NK-92 (cell line): ENCODE results near the gene NPEPL1.

Source experiments
- DNase-seq: peaks from one replicate; lab custom pipeline; 2025; ENCODE audit not compliant: unreplicated experiment; lab: John Stamatoyannopoulos, UW

The NPEPL1 gene

GRCh38 chr20:58700121-58700821, 7.7 kb downstream of the NPEPL1 start:
- DNase-seq, result no peak

GRCh38 chr20:58700823-58701222, 8.2 kb downstream of the NPEPL1 start:
- DNase-seq, result no peak

GRCh38 chr20:58701431-58702160, 9.0 kb downstream of the NPEPL1 start:
- DNase-seq, result no peak

- no peak for DNase-seq
Measured at GRCh38 chr20:58702161-58702510, 9.5 kb downstream of the NPEPL1 start.

GRCh38 chr20:58702859-58703648, 10.5 kb downstream of the NPEPL1 start:
- DNase-seq, result no peak

- no peak for DNase-seq
Measured at GRCh38 chr20:58703765-58704371, 11.3 kb downstream of the NPEPL1 start.

- no peak for DNase-seq
Measured at GRCh38 chr20:58705208-58705926, 12.8 kb downstream of the NPEPL1 start.

- no peak for DNase-seq
Measured at GRCh38 chr20:58706150-58706892, 13.7 kb downstream of the NPEPL1 start.

GRCh38 chr20:58706975-58707681, 14.5 kb downstream of the NPEPL1 start:
- no peak for DNase-seq

GRCh38 chr20:58707770-58708169, 15.2 kb downstream of the NPEPL1 start:
- no peak for DNase-seq

GRCh38 chr20:58708246-58708931, 15.8 kb downstream of the NPEPL1 start:
- no peak for DNase-seq

- DNase-seq, result no peak
Measured at GRCh38 chr20:58709013-58709702, 16.6 kb downstream of the NPEPL1 start.

GRCh38 chr20:58709703-58710039, 17.1 kb downstream of the NPEPL1 start:
- DNase-seq, result no peak

- DNase-seq, result no peak
Measured at GRCh38 chr20:58710481-58711265, 18.1 kb downstream of the NPEPL1 start.

- no peak for DNase-seq
Measured at GRCh38 chr20:58711266-58712051, 18.9 kb downstream of the NPEPL1 start.

- DNase-seq, result no peak
Measured at GRCh38 chr20:58712151-58712791, 19.7 kb downstream of the NPEPL1 start.
